Loucy (cell line): ENCODE measurements around the gene MYO5B.

Source experiments
- EZH2phosphoT487 ChIP-seq: fragments of 200-600 bp; IDR thresholded peaks from 2 replicates; pipeline ENCODE4 v1.6.1; 2018; ENCODE audit warnings: antibody characterized with exemption, mild to moderate bottlenecking, moderate library complexity, borderline replicate concordance
- TF ChIP-seq, protein P1 (sequence below): fragments of 200-600 bp; sonication (generic); conservative IDR thresholded peaks from 2 replicates; pipeline ENCODE4 v1.5.1; 2014; ENCODE audit warnings: mild to moderate bottlenecking, antibody characterized with exemption, low read length

DNA sequence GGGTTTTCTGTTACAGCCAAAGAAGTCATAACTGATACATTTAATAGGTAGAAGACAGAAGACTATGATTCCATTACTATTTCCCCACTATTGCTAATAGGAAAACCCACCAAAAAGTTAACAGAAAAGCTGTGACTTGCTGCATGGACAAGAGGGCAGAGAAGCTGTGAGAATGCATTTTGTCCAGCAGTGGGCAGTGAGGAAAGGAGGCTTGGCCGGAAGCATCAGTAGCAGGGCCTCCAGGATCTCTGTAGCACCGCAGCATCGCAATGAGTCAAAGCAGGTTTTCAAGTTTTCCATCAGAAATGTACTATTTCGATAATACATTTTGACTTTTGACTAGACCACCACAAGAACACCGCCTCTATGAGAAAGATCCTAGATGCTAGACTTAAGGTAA lies 24.9 kb downstream of the MYO5B start:
- no peak for TF ChIP-seq EZH2phosphoT487
- TF ChIP-seq, protein P1, sequence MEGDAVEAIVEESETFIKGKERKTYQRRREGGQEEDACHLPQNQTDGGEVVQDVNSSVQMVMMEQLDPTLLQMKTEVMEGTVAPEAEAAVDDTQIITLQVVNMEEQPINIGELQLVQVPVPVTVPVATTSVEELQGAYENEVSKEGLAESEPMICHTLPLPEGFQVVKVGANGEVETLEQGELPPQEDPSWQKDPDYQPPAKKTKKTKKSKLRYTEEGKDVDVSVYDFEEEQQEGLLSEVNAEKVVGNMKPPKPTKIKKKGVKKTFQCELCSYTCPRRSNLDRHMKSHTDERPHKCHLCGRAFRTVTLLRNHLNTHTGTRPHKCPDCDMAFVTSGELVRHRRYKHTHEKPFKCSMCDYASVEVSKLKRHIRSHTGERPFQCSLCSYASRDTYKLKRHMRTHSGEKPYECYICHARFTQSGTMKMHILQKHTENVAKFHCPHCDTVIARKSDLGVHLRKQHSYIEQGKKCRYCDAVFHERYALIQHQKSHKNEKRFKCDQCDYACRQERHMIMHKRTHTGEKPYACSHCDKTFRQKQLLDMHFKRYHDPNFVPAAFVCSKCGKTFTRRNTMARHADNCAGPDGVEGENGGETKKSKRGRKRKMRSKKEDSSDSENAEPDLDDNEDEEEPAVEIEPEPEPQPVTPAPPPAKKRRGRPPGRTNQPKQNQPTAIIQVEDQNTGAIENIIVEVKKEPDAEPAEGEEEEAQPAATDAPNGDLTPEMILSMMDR, result no peak
